GM18951 (cell line): ENCODE results near the gene PARVG.
"Not testable (repeated sequence)": the region's sequence is repeated elsewhere in the genome, so short reads cannot be mapped to it uniquely, and the experiment has no call there.

Experiments
- POLR2A ChIP-seq: IDR thresholded peaks from 4 replicates; pipeline ENCODE4 v1.6.1; 2011; ENCODE audit warnings: mild to moderate bottlenecking; ENCODE audit not compliant: insufficient read length, insufficient read depth; ENCODE audit errors: extremely low read depth
- in situ Hi-C: fragments of 300-500 bp; cut with MboI; formaldehyde crosslinking; loops from one replicate; pipeline ENCODE4 v1.12.0; 2022; ENCODE audit warnings: low sequenced_read_pairs, mixed read lengths, inconsistent platforms; ENCODE audit not compliant: unreplicated experiment

PARVG gene

GRCh38 chr22:44221710-44222475 lies 41.2 kb downstream of the PARVG start:
- in situ Hi-C loops = no loop called here
- no peak for TF ChIP-seq POLR2A

- in situ Hi-C loops = no loop called here
- TF ChIP-seq POLR2A = no peak
Measured at GRCh38 chr22:44224166-44224565, 43.4 kb downstream of the PARVG start.

- in situ Hi-C loops = no loop called here
- TF ChIP-seq POLR2A = no peak
Measured at GRCh38 chr22:44225091-44225689, 44.5 kb downstream of the PARVG start.

- TF ChIP-seq POLR2A = no peak
- in situ Hi-C loops = no loop called here
Measured at GRCh38 chr22:44225812-44226211, 45.1 kb downstream of the PARVG start.

- TF ChIP-seq POLR2A = no peak
- in situ Hi-C loops = no loop called here
Measured at GRCh38 chr22:44229331-44229730, 48.6 kb downstream of the PARVG start.

GRCh38 chr22:44229809-44230208 lies 49.1 kb downstream of the PARVG start:
- no peak for TF ChIP-seq POLR2A
- in situ Hi-C loops = no loop called here

GRCh38 chr22:44231233-44231632 lies 50.5 kb downstream of the PARVG start:
- in situ Hi-C loops = no loop called here

GRCh38 chr22:44234372-44234771 lies 53.6 kb downstream of the PARVG start:
- in situ Hi-C loops = not testable (repeated sequence)

More at GRCh38 chr22:44231233-44231632, 50.5 kb downstream of the PARVG start:
- TF ChIP-seq POLR2A = no peak

GRCh38 chr22:44237290-44237689 lies 56.6 kb downstream of the PARVG start:
- in situ Hi-C loops = no loop called here
- no peak for TF ChIP-seq POLR2A

- in situ Hi-C loops = not testable (repeated sequence)
Measured at GRCh38 chr22:44241121-44241520, 60.4 kb downstream of the PARVG start.

- no peak for TF ChIP-seq POLR2A
- in situ Hi-C loops = no loop called here
Measured at GRCh38 chr22:44242946-44243724, 62.4 kb downstream of the PARVG start.

GRCh38 chr22:44243761-44244160 lies 63.0 kb downstream of the PARVG start:
- in situ Hi-C loops = no loop called here
- no peak for TF ChIP-seq POLR2A

- TF ChIP-seq POLR2A = no peak
- in situ Hi-C loops = no loop called here
Measured at GRCh38 chr22:44244265-44244822, 63.6 kb downstream of the PARVG start.
